Heart left ventricle (tissue), 16 donors: ENCODE data around the gene CYP11A1. TPM values are rescaled to one million over a fixed set of nuclear protein-coding genes. Genes with fewer than 3 reads are reported as not detected.

ENCODE experiments used
- ATAC-seq, 4 donors: fragments of 200-7000 bp; cut with Tn5 transposase; one replicate each; pipeline ENCODE4 v1.9.1; 2020 to 2022; ENCODE audit warnings: moderate library complexity in 4 of 4, mild to moderate bottlenecking in 3 of 4, moderate number of reproducible peaks in 1 of 4
- DNase-seq, 5 donors: peaks; one replicate each; pipeline ENCODE4 v3.0.0-alpha.2; 2020
- H3K27ac ChIP-seq, 12 donors: fragments of 200-600 bp; sonication (generic) in 4 of 12; one replicate each; pipeline versions ENCODE4 v1.5.0 to v1.8.0; 2016 to 2022; ENCODE audit warnings: mild to moderate bottlenecking in 2 of 12
- H3K27me3 ChIP-seq, 9 donors: fragments of 200-600 bp; sonication (generic) in 2 of 9; one replicate each; pipeline versions ENCODE4 v1.5.1 to v1.8.0; 2016 to 2022; ENCODE audit warnings: mild to moderate bottlenecking in 3 of 9
- H3K36me3 ChIP-seq, 9 donors: fragments of 200-600 bp; sonication (generic) in 2 of 9; one replicate each; pipeline versions ENCODE4 v1.5.0 to v1.8.0; 2018 to 2022; ENCODE audit warnings: mild to moderate bottlenecking in 2 of 9
- H3K4me1 ChIP-seq, 12 donors: fragments of 200-600 bp; sonication (generic) in 4 of 12; one replicate each; pipeline versions ENCODE4 v1.5.0 to v1.8.0; 2016 to 2022; ENCODE audit warnings: mild to moderate bottlenecking in 3 of 12
- H3K4me3 ChIP-seq, 12 donors: fragments of 200-600 bp; sonication (generic) in 4 of 12; one replicate each; pipeline versions ENCODE4 v1.5.0 to v1.8.0; 2017 to 2022; ENCODE audit warnings: mild to moderate bottlenecking in 9 of 12, moderate library complexity in 4 of 12
- H3K9me3 ChIP-seq, 12 donors: fragments of 200-600 bp; sonication (generic) in 4 of 12; one replicate each; pipeline versions ENCODE4 v1.5.0 to v1.8.0; 2016 to 2022; ENCODE audit warnings: mild to moderate bottlenecking in 1 of 12
- CTCF ChIP-seq, 12 donors: fragments of 200-600 bp; sonication (generic) in 4 of 12; IDR thresholded peaks; one replicate each; pipeline versions ENCODE4 v1.5.0 to v1.8.0; 2018 to 2022; ENCODE audit warnings: antibody characterized with exemption in 12 of 12, mild to moderate bottlenecking in 5 of 12
- POLR2A ChIP-seq, 2 donors: fragments of 450-650 bp; IDR thresholded peaks; one replicate each; pipeline ENCODE4 v1.6.1; 2017; ENCODE audit warnings: antibody characterized with exemption in 2 of 2, mild to moderate bottlenecking in 2 of 2, moderate library complexity in 2 of 2
- WGBS, 4 donors: extraction: QIAGEN DNeasy Blood & Tissue Kit in 2 of 4; methylation state at CpG; one replicate each; pipeline versions ENCODE4 v1.1.5 to v1.1.7; 2013 to 2018; 5-methylcytosine and 5-hydroxymethylcytosine counted together
- intact Hi-C, 10 donors: fragments of 100-400 bp; cut with DNase I; formaldehyde crosslinking; loops; one replicate each; pipeline versions ENCODE4 v1.11.1 to v1.14.2; 2022
- polyA plus RNA-seq, 2 donors: library from polyadenylated mRNA; stranded (reverse); fragments of 200-250 nt; gene quantifications; one replicate each; pipeline ENCODE4 v1.2.3, GENCODE V29; 2013
- total RNA-seq, 9 donors: library from RNA; depleted of rRNA in 2 of 9; stranded (reverse); fragments of >200 nt in 2 of 9; fragmentation: NEBNext Ultra II Directional in 3 of 9; extraction: Animal tissue kit (Norgen Biotek cat#: 25700) in 3 of 9; gene quantifications; one replicate each; pipeline versions ENCODE4 v1.1.0 to v1.2.4, GENCODE V29; 2016 to 2023
- donor health status: ischemic (EF 13 %, LVEDD 7.1; RV severe dilation, severe dysfunction).
- donor health status: healthy with polysubstance abuse.
- donor health status: DM: no; HTN: yes; CAD: no.
- donor health status: DM: no; HTN: no; CAD: no.
- donor health status: ischemic (EF 25% LVEDD 6.9; RV normal size, moderate dysfunction).
- donor health status: ischemic (EF 25% LVEDD 5.7; RV mildly dilated, moderate dysfunction).
- donor health status: healthy.
- donor health status: DM: yes; HTN: yes; CAD: no.
- donor health status: ischemic (EF 35%, LVEDD 5.7; RV mildly dilated, moderate dysfunction).
- donor health status: nonischemic (EF 11% LVEDD 7.7; RV severe dilation, severe dysfunction).
- donor health status: DM: yes; HTN: yes; CAD: no.
- donor health status: PGD.
- donor health status: ischemic (EF 29% LVEDD 5.4; RV normal size, mild dysfunction).
- donor health status: nonischemic (EF 23%, LVEDD 6.1; RV moderate dilation, normal function).

The CYP11A1 gene
- total and polyA plus RNA-seq, 11 donors, result 0.07 to 3.4 (median 0.87) TPM

DNA sequence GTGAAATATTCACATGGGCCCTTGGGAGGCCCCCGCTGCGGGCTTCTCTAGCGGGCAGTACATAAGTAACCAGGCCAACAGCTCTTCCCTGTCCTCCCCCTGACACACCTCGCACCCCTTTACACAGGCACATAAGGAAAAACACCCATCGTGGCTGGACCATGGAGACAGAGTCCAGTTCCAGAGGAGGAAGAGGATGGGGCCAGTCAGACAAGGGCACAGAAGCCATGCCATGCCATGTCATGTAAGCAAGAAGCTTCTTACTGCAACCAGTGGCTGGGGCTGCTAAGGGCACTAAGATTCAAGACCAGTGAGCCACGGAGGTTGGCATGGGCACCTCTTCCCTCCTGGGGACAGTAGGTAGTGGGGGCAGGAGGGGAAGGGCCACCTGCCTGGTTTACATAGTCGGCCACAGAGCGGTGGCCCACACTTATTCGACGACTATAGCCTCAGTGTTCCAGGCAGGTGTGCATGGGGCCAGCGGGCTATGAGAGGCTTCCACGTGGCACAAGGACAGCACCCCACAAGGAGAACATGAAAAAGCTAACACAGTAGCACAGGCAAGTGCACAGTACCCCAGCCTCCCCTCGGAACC lies 5.7 kb upstream of the CYP11A1 start:
- no peak for ATAC-seq
- Histone ChIP-seq H3K4me3 (peak overlapping the region in 1 of 12 donors; percentile 60), H3K27me3 (peaks cover 0 to 5% (median 0%) of the 10 kb centered on the region in 9 donors), H3K4me1 (peaks cover 0 to 21% (median 13%) of the 10 kb centered on the region in 12 donors), H3K9me3 (no peaks in the 10 kb centered on the region), H3K27ac (no peak overlapping the region), H3K36me3 (no peaks in the 10 kb centered on the region)
- TF ChIP-seq POLR2A (IDR thresholded peaks at IDR 0.05) (no peak), CTCF (IDR thresholded peaks at IDR 0.05) (no peak)
- WGBS, 4 donors, result 50 to 73% (median 56%) methylated on average over 7 to 13 of the region's 13 CpGs
- DNase-seq, result no peak
- intact Hi-C loops, result loop anchor here (2.0 to 10.0 kb wide), 8 partner anchors 114 to 572 kb away; no protein-coding TSS in a partner anchor

GRCh38 chr15:74370471-74370870 lies 3.0 kb upstream of the CYP11A1 start:
- peaks cover 0 to 31% (median 19%) of the 10 kb centered on the region in 12 donors for H3K4me1 ChIP-seq
- WGBS, 4 donors, result 79 to 89% (median 86%) methylated on average over 5 of the region's 5 CpGs
- intact Hi-C loops, result loop anchor here in 9 of 10 donors (5.0 to 10.0 kb wide), 6 partner anchors 117 to 574 kb away; no protein-coding TSS in a partner anchor

DNA sequence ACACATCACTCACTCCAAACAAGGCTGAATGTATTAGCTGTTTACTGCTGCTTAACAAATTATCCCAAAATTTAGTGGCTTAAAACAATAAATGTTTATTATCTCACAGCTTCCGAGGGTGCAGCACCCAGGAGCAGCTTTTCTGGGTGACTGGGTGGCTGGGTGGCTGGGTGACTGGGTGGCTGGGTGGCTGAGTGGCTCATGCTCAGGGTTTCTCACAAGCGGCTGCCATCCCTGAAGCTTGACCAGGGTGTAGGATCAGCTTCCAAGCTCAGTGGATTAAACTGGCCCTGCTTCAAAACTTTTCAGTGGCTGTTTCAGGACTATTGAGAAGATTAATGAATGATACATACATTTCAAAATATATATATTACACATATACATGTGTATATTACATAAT lies 2.3 kb upstream of the CYP11A1 start:
- Histone ChIP-seq H3K36me3 (no peaks in the 10 kb centered on the region), H3K9me3 (no peaks in the 10 kb centered on the region), H3K27me3 (peaks cover 0 to 35% (median 0%) of the 10 kb centered on the region in 9 donors), H3K4me1 (peaks cover 0 to 28% (median 15%) of the 10 kb centered on the region in 12 donors), H3K4me3 (no peak overlapping the region), H3K27ac (no peak overlapping the region)
- WGBS, 4 donors, result 92 to 95% (median 94%) methylated on average over 2 of the region's 2 CpGs
- intact Hi-C loops, result loop anchor here in 9 of 10 donors (5.0 to 10.0 kb wide), 6 partner anchors 118 to 575 kb away; no protein-coding TSS in a partner anchor
- TF ChIP-seq POLR2A (IDR thresholded peaks at IDR 0.05) (no peak), CTCF (IDR thresholded peaks at IDR 0.05) (no peak)
- no peak for DNase-seq
- no peak for ATAC-seq

More at GRCh38 chr15:74370471-74370870, 3.0 kb upstream of the CYP11A1 start:
- peaks cover 0 to 28% (median 0%) of the 10 kb centered on the region in 9 donors for H3K27me3 ChIP-seq
- no peak overlapping the region for H3K4me3 ChIP-seq
- no peaks in the 10 kb centered on the region for H3K9me3 ChIP-seq
- TF ChIP-seq POLR2A (IDR thresholded peaks at IDR 0.05) (no peak), CTCF (IDR thresholded peaks at IDR 0.05) (no peak)
- no peaks in the 10 kb centered on the region for H3K36me3 ChIP-seq
- H3K27ac ChIP-seq, result no peak overlapping the region
- ATAC-seq (no peak), DNase-seq (no peak)

DNA sequence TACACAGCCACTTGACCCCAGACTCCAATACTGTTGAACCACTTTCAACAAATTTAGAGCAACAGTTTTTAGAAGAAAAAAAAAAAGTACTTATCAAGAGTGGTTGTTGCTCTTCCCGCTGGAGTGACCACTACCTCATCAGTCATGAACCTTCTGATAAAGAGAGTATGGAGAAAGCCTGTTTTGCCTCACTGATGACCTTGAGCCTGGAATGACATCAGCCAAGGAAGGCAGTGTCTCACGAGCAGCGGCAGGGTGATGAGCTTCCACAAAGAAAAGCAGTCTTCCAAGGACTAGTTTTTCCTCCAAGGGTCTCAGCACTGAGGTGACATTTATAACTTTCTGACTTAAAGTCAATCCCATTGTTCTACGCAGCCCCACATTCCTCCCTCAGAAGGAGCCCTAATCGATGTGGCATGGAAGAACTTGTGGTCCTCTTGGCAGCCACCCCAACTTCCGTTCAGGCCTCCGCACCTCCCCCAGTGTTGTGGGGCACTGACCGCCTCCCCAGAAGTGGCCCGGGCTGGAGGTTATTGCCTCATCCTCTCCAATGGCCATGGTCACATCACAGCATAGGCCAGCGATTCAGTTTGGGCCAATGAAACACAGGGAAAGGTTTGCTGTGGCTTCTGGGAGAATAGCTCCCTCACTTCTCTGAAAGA lies 1.8 kb upstream of the CYP11A1 start:
- no peaks in the 10 kb centered on the region for H3K36me3 ChIP-seq
- no peak overlapping the region for H3K4me3 ChIP-seq
- H3K27me3 ChIP-seq, result peaks cover 0 to 36% (median 0%) of the 10 kb centered on the region in 9 donors
- ATAC-seq (no peak), DNase-seq (no peak)
- WGBS, 4 donors, result 54 to 62% (median 57%) methylated on average over 10 of the region's 10 CpGs
- intact Hi-C loops, result no loop called here
- H3K27ac ChIP-seq, result no peak overlapping the region
- no peak for TF ChIP-seq POLR2A (IDR thresholded peaks at IDR 0.05)
- TF ChIP-seq CTCF (IDR thresholded peaks at IDR 0.05), result no peak
- no peaks in the 10 kb centered on the region for H3K9me3 ChIP-seq
- peaks cover 0 to 23% (median 10%) of the 10 kb centered on the region in 12 donors for H3K4me1 ChIP-seq
